Astrocyte of the spinal cord (primary cell): ENCODE results near the gene MARCHF3.
A peak's percentile ranks its signal among the peaks of the same experiment; 100 is the strongest.

Source experiments
- DNase-seq: peaks from one replicate; pipeline ENCODE4 v3.0.0; 2011; ENCODE audit warnings: low read depth, low spot score
- H3K4me3 ChIP-seq: 2 replicates; pipeline ENCODE4 v1.5.1; 2011; ENCODE audit warnings: low read depth, mild to moderate bottlenecking, low read length, moderate library complexity
- CTCF ChIP-seq: IDR thresholded peaks from 2 replicates; pipeline ENCODE4 v1.5.1; 2012; ENCODE audit warnings: low read depth, mild to moderate bottlenecking, low read length, inconsistent platforms
- in situ Hi-C: cut with HindIII; loops from 2 replicates; pipeline ENCODE4 v1.10.0; 2017; ENCODE audit warnings: low sequenced_read_pairs

The MARCHF3 gene

DNA sequence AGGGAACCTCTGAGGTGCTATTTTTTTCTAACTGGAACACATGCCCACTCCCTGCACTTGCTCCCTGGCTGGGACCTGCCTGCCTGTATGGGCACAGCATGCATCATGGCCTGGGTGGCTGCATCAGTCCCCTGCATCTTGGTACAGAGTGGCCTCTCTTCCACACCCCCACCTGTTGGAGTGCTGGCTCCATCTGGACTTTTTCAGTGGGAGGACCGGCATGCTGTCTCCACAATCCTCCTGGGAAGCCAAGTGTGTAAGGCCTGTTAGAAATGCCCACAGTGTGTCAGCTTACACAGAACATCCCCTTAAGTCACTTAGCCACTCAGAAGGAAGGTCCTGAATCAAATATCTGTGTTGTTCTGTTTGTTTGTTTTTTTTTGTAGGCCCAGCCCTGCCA, 102.9 kb downstream of the MARCHF3 start:
- DNase-seq = no peak
- H3K4me3 ChIP-seq = no peak overlapping the region
- TF ChIP-seq CTCF = no peak
- in situ Hi-C loops = no loop called here

DNA sequence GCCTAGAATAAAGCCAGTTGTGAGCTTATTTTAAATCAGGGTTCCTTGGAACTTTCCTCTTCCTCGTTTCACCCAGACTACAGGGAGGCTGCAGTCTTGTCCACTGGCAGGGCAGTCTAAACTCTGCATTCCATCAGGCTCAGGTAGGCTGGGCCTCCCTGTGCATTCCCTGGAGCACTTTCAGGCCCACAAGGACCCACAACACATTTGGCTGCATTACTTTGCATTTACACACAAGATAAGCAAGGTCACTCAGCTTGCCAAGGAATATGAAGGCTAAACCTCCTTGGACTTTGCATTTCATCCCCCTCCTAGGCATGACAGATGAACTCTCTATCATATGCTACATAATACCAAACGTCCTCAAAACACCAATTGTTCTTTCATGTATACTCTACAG, 104.2 kb downstream of the MARCHF3 start:
- TF ChIP-seq CTCF = no peak
- DNase-seq = no peak
- in situ Hi-C loops = no loop called here
- H3K4me3 ChIP-seq = no peak overlapping the region

DNA sequence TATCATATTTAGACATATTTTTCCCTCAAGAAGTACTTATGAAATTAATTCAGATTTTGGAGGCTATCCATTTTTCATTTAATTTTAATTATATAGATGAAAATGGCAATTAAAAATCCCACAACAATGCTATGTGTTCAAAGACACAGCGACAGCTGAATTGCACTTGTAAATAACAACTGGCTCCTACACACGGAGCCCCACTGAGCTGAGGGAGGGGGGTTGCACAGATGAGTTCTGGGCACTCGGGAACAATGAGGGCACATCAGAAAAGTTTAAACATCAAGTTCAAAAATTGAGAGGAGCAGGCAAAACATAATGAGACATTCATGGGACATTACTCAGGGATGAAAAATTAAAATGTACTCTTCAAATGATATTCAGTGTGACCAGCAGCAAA, 104.9 kb downstream of the MARCHF3 start:
- no peak for TF ChIP-seq CTCF
- DNase-seq = no peak
- in situ Hi-C loops = no loop called here
- no peak overlapping the region for H3K4me3 ChIP-seq

- in situ Hi-C loops = no loop called here
- no peak overlapping the region for H3K4me3 ChIP-seq
- no peak for TF ChIP-seq CTCF
- no peak for DNase-seq
These were observed 105.9 kb downstream of the MARCHF3 start for GRCh38 chr5:126924331-126925033.

GRCh38 chr5:126921241-126922091, 108.9 kb downstream of the MARCHF3 start:
- in situ Hi-C loops = no loop called here
- TF ChIP-seq CTCF = no peak
- H3K4me3 ChIP-seq = no peak overlapping the region
- no peak for DNase-seq

DNA sequence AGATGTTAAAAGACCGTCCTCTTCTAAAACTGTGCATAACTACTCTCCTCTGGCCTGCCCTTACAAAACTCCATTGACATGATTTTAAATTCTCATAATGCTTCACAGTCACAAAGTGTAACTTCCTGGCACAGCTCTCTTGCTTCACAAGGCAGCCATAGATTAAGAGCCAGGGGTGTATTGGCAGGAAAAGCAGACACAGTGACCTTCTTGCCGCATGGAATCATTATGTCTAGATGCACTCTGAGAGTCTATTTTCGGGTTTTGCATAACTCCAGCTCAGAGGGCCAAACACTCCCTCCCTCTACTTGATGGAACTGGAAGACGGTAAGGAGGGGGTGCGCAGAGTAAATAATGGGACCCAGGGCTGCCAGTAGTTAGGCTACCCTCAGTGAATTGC, 110.1 kb downstream of the MARCHF3 start:
- in situ Hi-C loops = no loop called here

More for the DNA sequence above, 110.1 kb downstream of the MARCHF3 start:
- H3K4me3 ChIP-seq = no peak overlapping the region
- peak; percentile 40 for DNase-seq
- no peak for TF ChIP-seq CTCF
